HG02884 (cell line): ENCODE measurements around the gene KLHDC1.
A peak's percentile ranks its signal among the peaks of the same experiment; 100 is the strongest.
"Not testable (repeated sequence)": the region's sequence is repeated elsewhere in the genome, so short reads cannot be mapped to it uniquely, and the experiment has no call there.

ENCODE experiments used
- ATAC-seq: cut with Tn5 transposase; IDR thresholded peaks from one replicate; pipeline ENCODE4 v1.9.1; 2021; ENCODE audit warnings: mild to moderate bottlenecking, moderate library complexity; ENCODE audit not compliant: unreplicated experiment

Gene KLHDC1

GRCh38 chr14:49721733-49722435 is 29.0 kb downstream of the KLHDC1 start:
- ATAC-seq, result not testable (repeated sequence)

GRCh38 chr14:49727171-49727570 is 34.3 kb downstream of the KLHDC1 start:
- no peak for ATAC-seq

- ATAC-seq, result no peak
Measured at GRCh38 chr14:49732896-49733295, 40.0 kb downstream of the KLHDC1 start.

- no peak for ATAC-seq
Measured at GRCh38 chr14:49733836-49734235, 40.9 kb downstream of the KLHDC1 start.

- not testable (repeated sequence) for ATAC-seq
Measured at GRCh38 chr14:49735669-49736068, 42.7 kb downstream of the KLHDC1 start.

GRCh38 chr14:49745191-49745590 is 52.3 kb downstream of the KLHDC1 start:
- ATAC-seq, result no peak

GRCh38 chr14:49746476-49746875 is 53.6 kb downstream of the KLHDC1 start:
- not testable (repeated sequence) for ATAC-seq

- ATAC-seq, result no peak
Measured at GRCh38 chr14:49754570-49755097, 61.7 kb downstream of the KLHDC1 start.

- no peak for ATAC-seq
Measured at GRCh38 chr14:49755378-49755777, 62.5 kb downstream of the KLHDC1 start.

GRCh38 chr14:49761839-49762551 is 69.1 kb downstream of the KLHDC1 start:
- ATAC-seq, result no peak

- ATAC-seq, result no peak
Measured at GRCh38 chr14:49766839-49767238, 73.9 kb downstream of the KLHDC1 start.

GRCh38 chr14:49767270-49767570 is 74.3 kb downstream of the KLHDC1 start:
- ATAC-seq, result no peak

GRCh38 chr14:49767571-49768300 is 74.8 kb downstream of the KLHDC1 start, which contains the start of gene KLHDC2:
KLHDC2 (plus strand) TSS chr14:49768153; CDS start chr14:49768469, 316 bp downstream.
- ATAC-seq, result peak; percentile 87

- ATAC-seq, result peak; percentile 28
Measured at GRCh38 chr14:49768301-49769121, 75.6 kb downstream of the KLHDC1 start.

GRCh38 chr14:49769171-49769570 is 76.3 kb downstream of the KLHDC1 start:
- ATAC-seq, result no peak

GRCh38 chr14:49769581-49770211 is 76.8 kb downstream of the KLHDC1 start:
- no peak for ATAC-seq

GRCh38 chr14:49770212-49770817 is 77.4 kb downstream of the KLHDC1 start:
- ATAC-seq, result no peak

- not testable (repeated sequence) for ATAC-seq
Measured at GRCh38 chr14:49771691-49772090, 78.8 kb downstream of the KLHDC1 start.

GRCh38 chr14:49774106-49774505 is 81.2 kb downstream of the KLHDC1 start:
- no peak for ATAC-seq

- no peak for ATAC-seq
Measured at GRCh38 chr14:49778421-49778820, 85.5 kb downstream of the KLHDC1 start.
